Sigmoid colon (tissue), 7 donors: Measurements from ENCODE around the gene HPGDS. TPM values are rescaled to one million over a fixed set of nuclear protein-coding genes. Genes with fewer than 3 reads are reported as not detected.
"Not testable (repeated sequence)": the region's sequence is repeated elsewhere in the genome, so short reads cannot be mapped to it uniquely, and the experiment has no call there.

ENCODE experiments used
- DNase-seq: peaks from one replicate; pipeline ENCODE4 v3.0.0-alpha.2; 2019
- H3K27ac ChIP-seq, 4 donors: fragments of 200-600 bp; sonication (generic); one replicate each; pipeline ENCODE4 v1.5.1; 2016 to 2019; ENCODE audit warnings: mild to moderate bottlenecking in 1 of 4
- H3K27me3 ChIP-seq, 3 donors: fragments of 200-600 bp; sonication (generic); one replicate each; pipeline ENCODE4 v1.5.1; 2019; ENCODE audit warnings: mild to moderate bottlenecking in 1 of 3
- H3K36me3 ChIP-seq, 4 donors: fragments of 200-600 bp; sonication (generic); one replicate each; pipeline ENCODE4 v1.5.1; 2016 to 2019
- H3K4me1 ChIP-seq, 4 donors: fragments of 200-600 bp; sonication (generic); one replicate each; pipeline ENCODE4 v1.5.1; 2017 to 2019
- H3K4me3 ChIP-seq, 4 donors: fragments of 200-600 bp; sonication (generic); one replicate each; pipeline ENCODE4 v1.5.1; 2017 to 2019; ENCODE audit warnings: mild to moderate bottlenecking in 2 of 4, moderate library complexity in 1 of 4
- H3K9me3 ChIP-seq, 4 donors: fragments of 200-600 bp in 3 of 4; sonication (generic) in 3 of 4; one replicate each; pipeline versions ENCODE4 v1.5.1 to v1.6.1; 2013 to 2019
- CTCF ChIP-seq, 4 experiments: fragments of 450-650 bp in 3 of 4; fragments of 200-600 bp in 1 of 4; IDR thresholded peaks; one replicate each; pipeline ENCODE4 v1.5.1; 2016 to 2019; ENCODE audit warnings: antibody characterized with exemption in 4 of 4, mild to moderate bottlenecking in 3 of 4, moderate library complexity in 2 of 4
- EP300 ChIP-seq, 4 donors: sonication (generic); formaldehyde crosslinking; IDR thresholded peaks; one replicate each; pipeline ENCODE4 v1.6.1; 2017; ENCODE audit warnings: antibody characterized with exemption in 4 of 4
- POLR2A ChIP-seq, 2 donors: fragments of 450-650 bp; IDR thresholded peaks; one replicate each; pipeline ENCODE4 v1.6.1; 2016; ENCODE audit warnings: antibody characterized with exemption in 2 of 2, mild to moderate bottlenecking in 2 of 2, moderate library complexity in 2 of 2
- POLR2AphosphoS5 ChIP-seq, 4 donors: sonication (generic); formaldehyde crosslinking; IDR thresholded peaks; one replicate each; pipeline ENCODE4 v1.6.1; 2017; ENCODE audit warnings: antibody characterized with exemption in 4 of 4
- WGBS, 2 donors: extraction: QIAGEN DNeasy Blood & Tissue Kit; methylation state at CpG; one replicate each; pipeline ENCODE4 v1.1.7; 2013; 5-methylcytosine and 5-hydroxymethylcytosine counted together
- intact Hi-C: fragments of 100-400 bp; cut with DNase I; formaldehyde crosslinking; loops from one replicate; pipeline ENCODE4 v1.15.1; 2023
- polyA plus RNA-seq, 3 donors: library from polyadenylated mRNA; stranded (reverse); fragments of 200-250 nt; gene quantifications; one replicate each; pipeline ENCODE4 v1.2.3, GENCODE V29; 2013
- total RNA-seq, 4 donors: library from RNA; depleted of rRNA; stranded (reverse); fragments of >200 nt; gene quantifications; one replicate each; pipeline ENCODE4 v1.1.0, GENCODE V29; 2016
- donor health status: healthy with polysubstance abuse.
- donor health status: Bipolar disorder and iron deficiency.
- donor health status: healthy.

HPGDS gene
- total and polyA plus RNA-seq, 7 donors = 0.54 to 3.7 (median 2.1) TPM

GRCh38 chr4:94302191-94302590, 40.4 kb downstream of the HPGDS start:
- no peaks in the 10 kb centered on the region for H3K36me3 ChIP-seq
- 91 to 97% methylated on average over 2 of the region's 2 CpGs for WGBS, 2 donors
- no peaks in the 10 kb centered on the region for H3K9me3 ChIP-seq
- TF ChIP-seq CTCF (IDR thresholded peaks at IDR 0.05) = no peak
- TF ChIP-seq POLR2AphosphoS5 (IDR thresholded peaks at IDR 0.05) = no peak
- TF ChIP-seq POLR2A (IDR thresholded peaks at IDR 0.05) = no peak
- no peak for TF ChIP-seq EP300 (IDR thresholded peaks at IDR 0.05)
- no peak overlapping the region for H3K27ac ChIP-seq
- no peak for DNase-seq
- H3K4me1 ChIP-seq = no peaks in the 10 kb centered on the region
- intact Hi-C loops = loop anchor here (10.0 kb wide), 2 partner anchors 293 to 823 kb away; no protein-coding TSS in a partner anchor
- no peaks in the 10 kb centered on the region for H3K27me3 ChIP-seq
- H3K4me3 ChIP-seq = no peak overlapping the region

GRCh38 chr4:94298725-94299252, 43.8 kb downstream of the HPGDS start:
- H3K27ac ChIP-seq = no peak overlapping the region
- DNase-seq = no peak
- intact Hi-C loops = no loop called here
- 49 to 82% methylated on average over 4 of the region's 4 CpGs for WGBS, 2 donors
- TF ChIP-seq EP300 (IDR thresholded peaks at IDR 0.05) (no peak), POLR2AphosphoS5 (IDR thresholded peaks at IDR 0.05) (no peak), POLR2A (IDR thresholded peaks at IDR 0.05) (no peak), CTCF (IDR thresholded peaks at IDR 0.05) (no peak)
- no peaks in the 10 kb centered on the region for H3K36me3 ChIP-seq
- H3K9me3 ChIP-seq = no peaks in the 10 kb centered on the region
- no peaks in the 10 kb centered on the region for H3K27me3 ChIP-seq
- no peaks in the 10 kb centered on the region for H3K4me1 ChIP-seq
- no peak overlapping the region for H3K4me3 ChIP-seq

- H3K36me3 ChIP-seq = peaks cover 0 to 11% (median 0%) of the 10 kb centered on the region in 4 donors
- WGBS, 2 donors = 78 to 81% methylated on average over 6 of the region's 6 CpGs
- H3K27me3 ChIP-seq, H3K27ac ChIP-seq, H3K4me3 ChIP-seq, intact Hi-C loops, H3K9me3 ChIP-seq, DNase-seq, H3K4me1 ChIP-seq: not testable (repeated sequence)
Observed at GRCh38 chr4:94295473-94295872, 47.2 kb downstream of the HPGDS start.

GRCh38 chr4:94293981-94294380, 48.7 kb downstream of the HPGDS start:
- H3K27me3 ChIP-seq, H3K27ac ChIP-seq, intact Hi-C loops, H3K9me3 ChIP-seq, H3K4me1 ChIP-seq, DNase-seq, H3K4me3 ChIP-seq: not testable (repeated sequence)
- WGBS, 2 donors = 92 to 94% methylated on average over 4 of the region's 4 CpGs
- peaks cover 0 to 25% (median 0%) of the 10 kb centered on the region in 4 donors for H3K36me3 ChIP-seq

GRCh38 chr4:94290245-94290644, 52.4 kb downstream of the HPGDS start:
- Histone ChIP-seq H3K27ac (no peak overlapping the region), H3K4me3 (no peak overlapping the region), H3K9me3 (no peaks in the 10 kb centered on the region), H3K36me3 (peaks cover 0 to 55% (median 6%) of the 10 kb centered on the region in 4 donors), H3K4me1 (no peaks in the 10 kb centered on the region), H3K27me3 (no peaks in the 10 kb centered on the region)
- intact Hi-C loops = no loop called here
- TF ChIP-seq POLR2AphosphoS5 (IDR thresholded peaks at IDR 0.05) = no peak
- TF ChIP-seq POLR2A (IDR thresholded peaks at IDR 0.05) = no peak
- peak in 1 of 4 experiments; percentile 4 for TF ChIP-seq CTCF (IDR thresholded peaks at IDR 0.05)
- WGBS, 2 donors = 89 to 94% methylated on average over 2 of the region's 2 CpGs
- DNase-seq = no peak

GRCh38 chr4:94285666-94286065, 57.0 kb downstream of the HPGDS start:
- DNase-seq = no peak
- Histone ChIP-seq H3K4me3 (no peak overlapping the region), H3K9me3 (no peaks in the 10 kb centered on the region), H3K36me3 (peaks cover 11 to 87% (median 29%) of the 10 kb centered on the region in 4 donors), H3K27ac (no peak overlapping the region), H3K4me1 (no peaks in the 10 kb centered on the region), H3K27me3 (no peaks in the 10 kb centered on the region)
- WGBS, 2 donors = 97 to 98% methylated on average over 4 of the region's 4 CpGs
- no peak for TF ChIP-seq POLR2A (IDR thresholded peaks at IDR 0.05)
- intact Hi-C loops = no loop called here
